HepG2 (cell line): ENCODE measurements around the gene SHROOM2. TPM values are rescaled to one million over a fixed set of nuclear protein-coding genes. Genes with fewer than 3 reads are reported as not detected.

ENCODE experiments used
- ATAC-seq: fragments of 200-7000 bp; cut with Tn5 transposase; 3 replicates; pipeline ENCODE4 v1.9.1; 2020; ENCODE audit warnings: mild to moderate bottlenecking, moderate library complexity
- BruUV-seq: library from RNA; stranded (reverse); fragments of 400-500 nt; replicated peaks from 2 replicates; lab custom pipeline; 2021; lab: Mats Ljungman, UMichigan
- CTCF ChIA-PET: fragments of 300-600 bp; formaldehyde crosslinking; extraction: SDS; loops from one replicate; lab custom pipeline; 2021; ENCODE audit warnings: low total read pairs, inconsistent platforms, low intra/inter-chr PET ratio; lab: Yijun Ruan, JAX
- POLR2A ChIA-PET: fragments of 350-600 bp; sonication (Branson Sonifier 250); formaldehyde crosslinking; loops from one replicate; lab custom pipeline; 2020; ENCODE audit warnings: antibody characterized with exemption, inconsistent platforms; lab: Yijun Ruan, JAX
- DNase-seq: peaks from one replicate; pipeline ENCODE4 v3.0.0-alpha.2; 2015; ENCODE audit warnings: low spot score
- FAIRE-seq: peaks from 3 replicates; lab custom pipeline; 2011; peaks lifted over from hg19 to GRCh38; lab: Jason Lieb, UNC
- H2AFZ ChIP-seq: one replicate; pipeline ENCODE4 v1.6.1; 2011; ENCODE audit warnings: low read length, inconsistent platforms
- H3K27ac ChIP-seq: fragments of 300-600 bp; 3 replicates; pipeline ENCODE4 v1.8.0; 2011; ENCODE audit warnings: mixed run types, mild to moderate bottlenecking, mixed read lengths, low read length, inconsistent platforms; ENCODE audit not compliant: insufficient read depth; ENCODE audit errors: extremely low read length
- H3K27me3 ChIP-seq, 2 experiments: fragments of 200-600 bp in 1 of 2; 2 replicates in 1 of 2; 3 replicates in 1 of 2; pipeline versions ENCODE4 v1.6.0 to v1.8.0; 2011; ENCODE audit warnings: low read length in 2 of 2, mild to moderate bottlenecking in 2 of 2, moderate library complexity in 2 of 2, inconsistent platforms in 1 of 2; ENCODE audit not compliant: insufficient read depth in 2 of 2, control insufficient read depth in 1 of 2
- H3K36me3 ChIP-seq, 2 experiments: fragments of 200-600 bp in 1 of 2; replicated peaks in 1 of 2; 2 replicates in 1 of 2; 3 replicates in 1 of 2; pipeline versions ENCODE4 v1.5.1 to v1.8.0; 2011; ENCODE audit warnings: low read length in 2 of 2, inconsistent platforms in 1 of 2; ENCODE audit not compliant: insufficient read depth in 2 of 2, control insufficient read depth in 1 of 2
- H3K4me1 ChIP-seq: 2 replicates; pipeline ENCODE4 v1.5.1; 2012; ENCODE audit warnings: low read length, inconsistent platforms; ENCODE audit not compliant: insufficient read depth
- H3K4me2 ChIP-seq: 2 replicates; pipeline ENCODE4 v1.6.0; 2011; ENCODE audit warnings: low read depth, low read length, inconsistent platforms
- H3K4me3 ChIP-seq, 3 experiments: fragments of 200-600 bp in 1 of 3; sonication (generic), shearing (Covaris generic) in 1 of 3; replicated peaks in 1 of 3; 2 replicates each; pipeline ENCODE4 v1.5.1; 2011 to 2016; ENCODE audit warnings: low read length in 3 of 3, inconsistent platforms in 2 of 3, low read depth in 2 of 3, mild to moderate bottlenecking in 2 of 3, control low read depth in 1 of 3, mixed read lengths in 1 of 3; ENCODE audit not compliant: insufficient read depth in 1 of 3
- H3K79me2 ChIP-seq: one replicate; pipeline ENCODE4 v1.6.1; 2011; ENCODE audit warnings: low read length, inconsistent platforms; ENCODE audit not compliant: insufficient read depth
- H3K9ac ChIP-seq: 2 replicates; pipeline ENCODE4 v1.6.0; 2011; ENCODE audit warnings: mild to moderate bottlenecking, low read depth, low read length, inconsistent platforms; ENCODE audit not compliant: insufficient read depth
- H3K9me3 ChIP-seq: 2 replicates; pipeline ENCODE4 v1.5.1; 2012; ENCODE audit warnings: mild to moderate bottlenecking, low read length
- H4K20me1 ChIP-seq: 2 replicates; pipeline ENCODE4 v1.6.0; 2011; ENCODE audit warnings: inconsistent platforms, mild to moderate bottlenecking, low read length, moderate library complexity; ENCODE audit not compliant: insufficient read depth
- BCL6 ChIP-seq: IDR thresholded peaks from 2 replicates; pipeline ENCODE4 v1.6.1; 2016; ENCODE audit warnings: missing genetic modification reagents, missing compliant biosample characterization
- CC2D1A ChIP-seq: sonication (generic); formaldehyde crosslinking; IDR thresholded peaks from 2 replicates; pipeline ENCODE4 v1.8.1; 2023; ENCODE audit warnings: mild to moderate bottlenecking, missing genetic modification reagents
- CCDC6 ChIP-seq: sonication (generic); formaldehyde crosslinking; IDR thresholded peaks from 2 replicates; pipeline ENCODE4 v1.8.1; 2022; ENCODE audit warnings: mild to moderate bottlenecking, missing genetic modification reagents, moderate library complexity
- GATAD2A ChIP-seq: IDR thresholded peaks from 2 replicates; pipeline ENCODE4 v1.6.1; 2016
- HMGA1 ChIP-seq: sonication (generic); formaldehyde crosslinking; conservative IDR thresholded peaks from 2 replicates; pipeline ENCODE4 v1.4.0; 2020; ENCODE audit warnings: missing genetic modification reagents
- HNRNPH1 ChIP-seq: fragments of 200-400 bp; formaldehyde crosslinking; optimal IDR thresholded peaks from 2 replicates; pipeline ENCODE3; 2017; ENCODE audit warnings: mild to moderate bottlenecking, low read depth, low read length
- MBNL3 ChIP-seq: fragments of 250-450 bp; sonication (Bioruptor Pico); conservative IDR thresholded peaks from 2 replicates; pipeline ENCODE4 v1.8.0; 2022; ENCODE audit warnings: mild to moderate bottlenecking, inconsistent platforms
- MLLT10 ChIP-seq: sonication (generic); formaldehyde crosslinking; IDR thresholded peaks from 2 replicates; pipeline ENCODE4 v1.4.0; 2020; ENCODE audit warnings: missing genetic modification reagents
- PHF8 ChIP-seq: sonication (generic); formaldehyde crosslinking; IDR thresholded peaks from 2 replicates; pipeline ENCODE4 v1.5.0; 2020; ENCODE audit warnings: missing genetic modification reagents
- ZBTB8A ChIP-seq: sonication (generic); formaldehyde crosslinking; IDR thresholded peaks from 2 replicates; pipeline ENCODE4 v1.4.0; 2020; ENCODE audit warnings: mild to moderate bottlenecking, low read depth, missing genetic modification reagents, borderline replicate concordance
- ZFP36 ChIP-seq: fragments of 150-350 bp; IDR thresholded peaks from 2 replicates; pipeline ENCODE4 v1.6.1; 2018; ENCODE audit warnings: borderline replicate concordance, low read length, low read depth; ENCODE audit not compliant: partially characterized antibody
- ZNF329 ChIP-seq: sonication (generic); formaldehyde crosslinking; IDR thresholded peaks from 2 replicates; pipeline ENCODE4 v1.9.0; 2021; ENCODE audit warnings: low read depth, mild to moderate bottlenecking, missing genetic modification reagents
- WGBS: methylation state at CpG from one replicate; pipeline ENCODE4 v1.1.6; 2017; ENCODE audit warnings: low lambda C conversion rate; 5-methylcytosine and 5-hydroxymethylcytosine counted together
- in situ Hi-C: cut with HindIII; loops from 2 replicates; pipeline ENCODE4 v1.10.0; 2017; ENCODE audit warnings: low pct_unique_long_range_greater_than_20kb; ENCODE audit not compliant: extremely low pct_ligation_motif_present
- intact Hi-C: fragments of 100-400 bp; cut with micrococcal nuclease; formaldehyde crosslinking; loops from one replicate; pipeline ENCODE4 v1.10.0; 2022; ENCODE audit not compliant: unreplicated experiment
- polyA plus RNA-seq, 8 experiments: library from polyadenylated mRNA; depleted of rRNA in 3 of 8; stranded (reverse) in 7 of 8; unstranded in 1 of 8; fragments of >200 nt; fragmentation: Illumina TruSeq in 4 of 8; extraction: Trizol in 4 of 8; gene quantifications; 2 replicates each; pipeline versions ENCODE4 v1.2.1 to v1.2.3, GENCODE V29; 2011 to 2016; ENCODE audit warnings: low read depth in 4 of 8, missing spikeins in 1 of 8, mixed read lengths in 1 of 8; ENCODE audit not compliant: insufficient read depth in 1 of 8
- total RNA-seq, 5 experiments: library from RNA; depleted of rRNA; stranded (reverse); fragments of >200 nt; fragmentation: Illumina TruSeq; extraction: Trizol; gene quantifications; 2 replicates each; pipeline ENCODE4 v1.2.3, GENCODE V29; 2016; ENCODE audit warnings: low read depth in 1 of 5
- TF ChIP-seq, protein P1 (sequence below): sonication (generic); formaldehyde crosslinking; conservative IDR thresholded peaks from 2 replicates; pipeline ENCODE4 v1.4.0; 2020; ENCODE audit warnings: mild to moderate bottlenecking, missing genetic modification reagents, moderate library complexity
- TF ChIP-seq, protein P2 (sequence below): sonication (generic); formaldehyde crosslinking; IDR thresholded peaks from 2 replicates; pipeline ENCODE4 v1.5.0; 2020; ENCODE audit warnings: missing genetic modification reagents

SHROOM2 gene
- total and polyA plus RNA-seq, 2 of the 13 experiments (the other 11 are each of a cell fraction or from before 2014, with no cell fraction given), result 0.92 to 1.4 TPM

DNA sequence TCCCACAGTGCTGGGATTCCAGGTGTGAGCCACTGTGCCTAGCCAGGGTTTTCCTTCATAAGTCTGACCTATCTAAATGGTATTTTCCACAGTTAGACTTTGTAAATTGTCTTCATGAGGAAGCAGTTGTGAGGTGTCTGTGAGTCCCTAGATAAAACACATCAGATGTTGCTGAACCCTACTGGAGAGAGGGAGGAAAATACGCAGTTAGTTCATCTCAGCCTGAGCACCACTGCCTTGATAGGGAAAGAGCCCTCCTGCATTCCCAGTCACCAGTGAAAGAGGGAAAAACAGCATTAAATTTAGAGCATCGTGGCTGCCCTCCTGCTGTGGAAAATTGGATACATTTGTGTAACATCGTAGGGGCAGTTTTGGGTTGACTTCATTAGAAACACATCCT lies 149.2 kb downstream of the SHROOM2 start:
- 90% methylated on average over 2 of the region's 3 CpGs for WGBS
- Histone ChIP-seq H3K9me3 (no peaks in the 10 kb centered on the region), H3K79me2 (no peaks in the 10 kb centered on the region), H3K27ac (no peak overlapping the region), H3K4me1 (no peaks in the 10 kb centered on the region), H3K4me3 (no peak overlapping the region), H3K36me3 (0 out of 5 replicates have a peak, but pooled peaks cover 0 to 3% of the 10 kb centered on the region in 2 experiments), H3K27me3 (no peaks in the 10 kb centered on the region), H3K9ac (no peak overlapping the region), H4K20me1 (no peaks in the 10 kb centered on the region), H3K4me2 (no peak overlapping the region), H2AFZ (no peak overlapping the region)
- ATAC-seq (no peak), FAIRE-seq (no peak), DNase-seq (no peak)
- ChIA-PET CTCF (no interaction called here), POLR2A (no interaction called here)
- intact Hi-C loops (no loop called here), in situ Hi-C loops (no loop called here)
- TF ChIP-seq MBNL3 (CRISPR knock-in tag), result no peak
- no peak for TF ChIP-seq HNRNPH1
- TF ChIP-seq CCDC6 (CRISPR knock-in tag), result no peak
- TF ChIP-seq ZFP36, result no peak
- no peak for TF ChIP-seq MLLT10
- TF ChIP-seq, protein P1, sequence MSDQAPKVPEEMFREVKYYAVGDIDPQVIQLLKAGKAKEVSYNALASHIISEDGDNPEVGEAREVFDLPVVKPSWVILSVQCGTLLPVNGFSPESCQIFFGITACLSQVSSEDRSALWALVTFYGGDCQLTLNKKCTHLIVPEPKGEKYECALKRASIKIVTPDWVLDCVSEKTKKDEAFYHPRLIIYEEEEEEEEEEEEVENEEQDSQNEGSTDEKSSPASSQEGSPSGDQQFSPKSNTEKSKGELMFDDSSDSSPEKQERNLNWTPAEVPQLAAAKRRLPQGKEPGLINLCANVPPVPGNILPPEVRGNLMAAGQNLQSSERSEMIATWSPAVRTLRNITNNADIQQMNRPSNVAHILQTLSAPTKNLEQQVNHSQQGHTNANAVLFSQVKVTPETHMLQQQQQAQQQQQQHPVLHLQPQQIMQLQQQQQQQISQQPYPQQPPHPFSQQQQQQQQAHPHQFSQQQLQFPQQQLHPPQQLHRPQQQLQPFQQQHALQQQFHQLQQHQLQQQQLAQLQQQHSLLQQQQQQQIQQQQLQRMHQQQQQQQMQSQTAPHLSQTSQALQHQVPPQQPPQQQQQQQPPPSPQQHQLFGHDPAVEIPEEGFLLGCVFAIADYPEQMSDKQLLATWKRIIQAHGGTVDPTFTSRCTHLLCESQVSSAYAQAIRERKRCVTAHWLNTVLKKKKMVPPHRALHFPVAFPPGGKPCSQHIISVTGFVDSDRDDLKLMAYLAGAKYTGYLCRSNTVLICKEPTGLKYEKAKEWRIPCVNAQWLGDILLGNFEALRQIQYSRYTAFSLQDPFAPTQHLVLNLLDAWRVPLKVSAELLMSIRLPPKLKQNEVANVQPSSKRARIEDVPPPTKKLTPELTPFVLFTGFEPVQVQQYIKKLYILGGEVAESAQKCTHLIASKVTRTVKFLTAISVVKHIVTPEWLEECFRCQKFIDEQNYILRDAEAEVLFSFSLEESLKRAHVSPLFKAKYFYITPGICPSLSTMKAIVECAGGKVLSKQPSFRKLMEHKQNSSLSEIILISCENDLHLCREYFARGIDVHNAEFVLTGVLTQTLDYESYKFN (CRISPR knock-in tag), result no peak
- no peak for TF ChIP-seq HMGA1 (CRISPR knock-in tag)
- TF ChIP-seq CC2D1A (CRISPR knock-in tag), result no peak
- TF ChIP-seq PHF8 (CRISPR knock-in tag), result no peak
- no peak for TF ChIP-seq GATAD2A (CRISPR knock-in tag)
- no peak for TF ChIP-seq BCL6
- TF ChIP-seq ZBTB8A, result no peak
- TF ChIP-seq, protein P2, sequence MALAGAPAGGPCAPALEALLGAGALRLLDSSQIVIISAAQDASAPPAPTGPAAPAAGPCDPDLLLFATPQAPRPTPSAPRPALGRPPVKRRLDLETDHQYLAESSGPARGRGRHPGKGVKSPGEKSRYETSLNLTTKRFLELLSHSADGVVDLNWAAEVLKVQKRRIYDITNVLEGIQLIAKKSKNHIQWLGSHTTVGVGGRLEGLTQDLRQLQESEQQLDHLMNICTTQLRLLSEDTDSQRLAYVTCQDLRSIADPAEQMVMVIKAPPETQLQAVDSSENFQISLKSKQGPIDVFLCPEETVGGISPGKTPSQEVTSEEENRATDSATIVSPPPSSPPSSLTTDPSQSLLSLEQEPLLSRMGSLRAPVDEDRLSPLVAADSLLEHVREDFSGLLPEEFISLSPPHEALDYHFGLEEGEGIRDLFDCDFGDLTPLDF (CRISPR knock-in tag), result no peak
- no peak for TF ChIP-seq ZNF329 (CRISPR knock-in tag)
- no TSS peak for BruUV-seq
